Neural progenitor cell (in vitro differentiated cells): ENCODE measurements around the gene GCKR. TPM values are rescaled to one million over a fixed set of nuclear protein-coding genes. Genes with fewer than 3 reads are reported as not detected.

Experiments used
- DNase-seq: peaks from one replicate; pipeline ENCODE4 v3.0.0-alpha.2; 2016; ENCODE audit warnings: low spot score
- H2AFZ ChIP-seq: fragments of 200-600 bp; sonication (generic); replicated peaks from 2 replicates; pipeline ENCODE4 v1.6.1; 2016; ENCODE audit warnings: antibody characterized with exemption
- H3F3A ChIP-seq: fragments of 200-600 bp; sonication (generic); 2 replicates; pipeline ENCODE4 v1.6.1; 2016; ENCODE audit warnings: antibody characterized with exemption, low read depth
- H3K27ac ChIP-seq: fragments of 200-600 bp; sonication (generic); 2 replicates; pipeline ENCODE4 v1.5.1; 2016; ENCODE audit warnings: mild to moderate bottlenecking
- H3K27me3 ChIP-seq: fragments of 200-600 bp; sonication (generic); 2 replicates; pipeline ENCODE4 v1.6.1; 2016; ENCODE audit warnings: mild to moderate bottlenecking, moderate library complexity
- H3K36me3 ChIP-seq: fragments of 200-600 bp; sonication (generic); 2 replicates; pipeline ENCODE4 v1.5.1; 2016
- H3K4me1 ChIP-seq: fragments of 200-600 bp; sonication (generic); 2 replicates; pipeline ENCODE4 v1.6.1; 2016; ENCODE audit warnings: mixed run types
- H3K4me2 ChIP-seq: fragments of 200-600 bp; sonication (generic); 2 replicates; pipeline ENCODE4 v1.6.1; 2016
- H3K4me3 ChIP-seq: fragments of 200-600 bp; sonication (generic); 2 replicates; pipeline ENCODE4 v1.5.1; 2016
- H3K79me2 ChIP-seq: fragments of 200-600 bp; sonication (generic); 2 replicates; pipeline ENCODE4 v1.6.1; 2016; ENCODE audit warnings: low read depth
- H3K9ac ChIP-seq: fragments of 200-600 bp; sonication (generic); 2 replicates; pipeline ENCODE4 v1.6.1; 2016
- H3K9me3 ChIP-seq: fragments of 200-600 bp; sonication (generic); 2 replicates; pipeline ENCODE4 v1.5.1; 2016; ENCODE audit warnings: low read depth
- H4K20me1 ChIP-seq: fragments of 200-600 bp; sonication (generic); 2 replicates; pipeline ENCODE4 v1.6.1; 2016; ENCODE audit warnings: low read depth
- H3K27ac Mint-ChIP-seq: 3 replicates; pipeline ENCODE4 v1.8.0; 2021; ENCODE audit warnings: mixed read lengths
- H3K27me3 Mint-ChIP-seq: 2 replicates; pipeline ENCODE4 v1.8.0; 2022; ENCODE audit warnings: low read depth, mild to moderate bottlenecking, inconsistent platforms, moderate library complexity, mixed read lengths; ENCODE audit not compliant: insufficient read depth
- H3K36me3 Mint-ChIP-seq: 3 replicates; pipeline ENCODE4 v1.8.0; 2021; ENCODE audit warnings: mixed read lengths
- H3K4me1 Mint-ChIP-seq: 3 replicates; pipeline ENCODE4 v1.8.0; 2021; ENCODE audit warnings: mixed read lengths
- H3K4me3 Mint-ChIP-seq: 3 replicates; pipeline ENCODE4 v1.8.0; 2021; ENCODE audit warnings: mild to moderate bottlenecking, moderate library complexity, mixed read lengths
- H3K9me3 Mint-ChIP-seq: 3 replicates; pipeline ENCODE4 v1.8.0; 2020; ENCODE audit warnings: mixed read lengths
- EZH2 ChIP-seq: fragments of 200-600 bp; sonication (generic); IDR thresholded peaks from 2 replicates; pipeline ENCODE4 v1.6.1; 2017; ENCODE audit warnings: antibody characterized with exemption, mild to moderate bottlenecking, moderate library complexity
- EZH2phosphoT487 ChIP-seq: fragments of 200-600 bp; sonication (generic); IDR thresholded peaks from 2 replicates; pipeline ENCODE4 v1.6.1; 2017; ENCODE audit warnings: antibody characterized with exemption
- small RNA-seq: library from RNA; depleted of rRNA; stranded (forward); fragments of <200 nt; gene quantifications from one replicate; pipeline ENCODE3, GENCODE V24; 2015
- total RNA-seq: library from RNA; depleted of rRNA; stranded (reverse); fragments of >200 nt; gene quantifications from 2 replicates; pipeline ENCODE4 v1.2.3, GENCODE V29; 2015; ENCODE audit warnings: low replicate concordance
- TF ChIP-seq, protein P1 (sequence below): fragments of 200-600 bp; sonication (generic); IDR thresholded peaks from 2 replicates; pipeline ENCODE4 v1.5.1; 2017; ENCODE audit warnings: antibody characterized with exemption, mild to moderate bottlenecking

GCKR gene
- total RNA-seq, 1 donor from 2014 or later: not detected

GRCh38 chr2:27572439-27572838 is 75.8 kb downstream of the GCKR start:
- H3K27me3 ChIP-seq: peaks cover 55% of the 10 kb centered on the region
- no peaks in the 10 kb centered on the region for H3K4me1 ChIP-seq
- H3K4me3 ChIP-seq: no peak overlapping the region
- H2AFZ ChIP-seq: no peak overlapping the region
- Mint-ChIP-seq H3K4me1 (no peaks in the 10 kb centered on the region), H3K27me3 (no peaks in the 10 kb centered on the region), H3K27ac (no peak overlapping the region), H3K4me3 (no peak overlapping the region), H3K36me3 (no peaks in the 10 kb centered on the region), H3K9me3 (peaks cover 2% of the 10 kb centered on the region)
- no peak for TF ChIP-seq EZH2
- TF ChIP-seq, protein P1, sequence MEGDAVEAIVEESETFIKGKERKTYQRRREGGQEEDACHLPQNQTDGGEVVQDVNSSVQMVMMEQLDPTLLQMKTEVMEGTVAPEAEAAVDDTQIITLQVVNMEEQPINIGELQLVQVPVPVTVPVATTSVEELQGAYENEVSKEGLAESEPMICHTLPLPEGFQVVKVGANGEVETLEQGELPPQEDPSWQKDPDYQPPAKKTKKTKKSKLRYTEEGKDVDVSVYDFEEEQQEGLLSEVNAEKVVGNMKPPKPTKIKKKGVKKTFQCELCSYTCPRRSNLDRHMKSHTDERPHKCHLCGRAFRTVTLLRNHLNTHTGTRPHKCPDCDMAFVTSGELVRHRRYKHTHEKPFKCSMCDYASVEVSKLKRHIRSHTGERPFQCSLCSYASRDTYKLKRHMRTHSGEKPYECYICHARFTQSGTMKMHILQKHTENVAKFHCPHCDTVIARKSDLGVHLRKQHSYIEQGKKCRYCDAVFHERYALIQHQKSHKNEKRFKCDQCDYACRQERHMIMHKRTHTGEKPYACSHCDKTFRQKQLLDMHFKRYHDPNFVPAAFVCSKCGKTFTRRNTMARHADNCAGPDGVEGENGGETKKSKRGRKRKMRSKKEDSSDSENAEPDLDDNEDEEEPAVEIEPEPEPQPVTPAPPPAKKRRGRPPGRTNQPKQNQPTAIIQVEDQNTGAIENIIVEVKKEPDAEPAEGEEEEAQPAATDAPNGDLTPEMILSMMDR: no peak
- no peak overlapping the region for H3K27ac ChIP-seq
- H3K79me2 ChIP-seq: no peaks in the 10 kb centered on the region
- H3K9me3 ChIP-seq: no peaks in the 10 kb centered on the region
- H3K9ac ChIP-seq: no peak overlapping the region
- H3K4me2 ChIP-seq: no peak overlapping the region
- DNase-seq: no peak
- no peaks in the 10 kb centered on the region for H3F3A ChIP-seq
- H3K36me3 ChIP-seq: no peaks in the 10 kb centered on the region
- no peaks in the 10 kb centered on the region for H4K20me1 ChIP-seq

- no peak overlapping the region for H3K27ac ChIP-seq
- no peak overlapping the region for H3K27ac Mint-ChIP-seq
- no peaks in the 10 kb centered on the region for H3F3A ChIP-seq
- H3K9me3 Mint-ChIP-seq: peaks cover 8% of the 10 kb centered on the region
- DNase-seq: no peak
- H3K4me1 Mint-ChIP-seq: no peaks in the 10 kb centered on the region
- H3K4me2 ChIP-seq: no peak overlapping the region
- H3K4me1 ChIP-seq: no peaks in the 10 kb centered on the region
- H3K79me2 ChIP-seq: no peaks in the 10 kb centered on the region
- H3K36me3 ChIP-seq: no peaks in the 10 kb centered on the region
- no peaks in the 10 kb centered on the region for H4K20me1 ChIP-seq
- no peak overlapping the region for H3K9ac ChIP-seq
- H3K27me3 ChIP-seq: peaks cover 49% of the 10 kb centered on the region
- H3K4me3 ChIP-seq: no peak overlapping the region
- no peak overlapping the region for H2AFZ ChIP-seq
- no peak for TF ChIP-seq EZH2phosphoT487
- TF ChIP-seq EZH2: no peak
- TF ChIP-seq, protein P1: no peak
- H3K36me3 Mint-ChIP-seq: no peaks in the 10 kb centered on the region
- H3K27me3 Mint-ChIP-seq: no peaks in the 10 kb centered on the region
- H3K9me3 ChIP-seq: no peaks in the 10 kb centered on the region
- no peak overlapping the region for H3K4me3 Mint-ChIP-seq
Measured at GRCh38 chr2:27572998-27573429, 76.4 kb downstream of the GCKR start.

Small RNAs within 50 kb of the gene (small RNA-seq; reads per million reads assigned to genes)
- not detected for gene RNU6-986P

Other genes starting within 250 kb of the GCKR start
- gene SLC30A3, start 233.8 kb upstream of the GCKR start, total RNA-seq: 0.56 and 1.4 TPM in 2 replicates
- not detected in 2 replicates for gene DNAJC5G, start 221.4 kb upstream of the GCKR start, total RNA-seq
- gene TRIM54, start 214.4 kb upstream of the GCKR start, total RNA-seq: 0.12 TPM in 1 of 2 replicates, not detected in the other
- gene UCN, start 188.4 kb upstream of the GCKR start, total RNA-seq: 0.56 and 1.2 TPM in 2 replicates
- gene MPV17, start 173.7 kb upstream of the GCKR start, total RNA-seq: 71.4 and 78.0 TPM in 2 replicates
- 57.3 and 73.9 TPM in 2 replicates for gene GTF3C2, start 140.1 kb upstream of the GCKR start, total RNA-seq
- gene EIF2B4, start 126.5 kb upstream of the GCKR start, total RNA-seq: 25.5 and 38.2 TPM in 2 replicates
- gene SNX17, start 126.2 kb upstream of the GCKR start, total RNA-seq: 65.2 and 92.6 TPM in 2 replicates
- 6.1 and 23.2 TPM in 2 replicates for gene ZNF513, start 116.1 kb upstream of the GCKR start, total RNA-seq
- gene PPM1G, start 87.2 kb upstream of the GCKR start, total RNA-seq: 114 and 116 TPM in 2 replicates
- 136 and 151 TPM in 2 replicates for gene NRBP1, start 68.2 kb upstream of the GCKR start, total RNA-seq
- 0.88 and 11.4 TPM in 2 replicates for gene KRTCAP3, start 54.5 kb upstream of the GCKR start, total RNA-seq
- 20.3 and 30.0 TPM in 2 replicates for gene IFT172, start 7.1 kb upstream of the GCKR start, total RNA-seq
- 6.2 and 18.3 TPM in 2 replicates for gene FNDC4, start 1.6 kb upstream of the GCKR start, total RNA-seq
- gene ZNF512, start 86.2 kb downstream of the GCKR start, total RNA-seq: 96.1 and 106 TPM in 2 replicates
- gene CCDC121, start 132.2 kb downstream of the GCKR start, total RNA-seq: 5.1 and 9.2 TPM in 2 replicates
- 54.9 and 59.2 TPM in 2 replicates for gene GPN1, start 132.2 kb downstream of the GCKR start, total RNA-seq
- 35.7 and 43.5 TPM in 2 replicates for gene SUPT7L, start 166.8 kb downstream of the GCKR start, total RNA-seq
- 24.9 and 32.2 TPM in 2 replicates for gene SLC4A1AP, start 167.1 kb downstream of the GCKR start, total RNA-seq